Spinal cord (tissue), 10 donors: ENCODE results near the gene DHDDS. TPM values are rescaled to one million over a fixed set of nuclear protein-coding genes. Genes with fewer than 3 reads are reported as not detected.
A peak's percentile ranks its signal among the peaks of the same experiment; 100 is the strongest.

Source experiments
- DNase-seq, 6 donors: peaks; one replicate each; pipeline versions ENCODE4 v3.0.0 to v3.0.0-alpha.2; 2013 to 2015; ENCODE audit warnings: low spot score in 6 of 6, low read depth in 4 of 6
- H3K27ac ChIP-seq: one replicate; pipeline ENCODE4 v1.5.1; 2013; ENCODE audit warnings: low read depth, low read length, control low read depth
- H3K27me3 ChIP-seq: one replicate; pipeline ENCODE4 v1.6.1; 2013; ENCODE audit warnings: low read length; ENCODE audit not compliant: control insufficient read depth, insufficient read depth
- H3K36me3 ChIP-seq: one replicate; pipeline ENCODE4 v1.6.1; 2013; ENCODE audit warnings: low read length; ENCODE audit not compliant: control insufficient read depth, insufficient read depth
- H3K4me1 ChIP-seq: one replicate; pipeline ENCODE4 v1.6.1; 2013; ENCODE audit warnings: low read length; ENCODE audit not compliant: control insufficient read depth, insufficient read depth
- H3K4me3 ChIP-seq: one replicate; pipeline ENCODE4 v1.5.1; 2013; ENCODE audit warnings: low read depth, low read length, control low read depth
- H3K9me3 ChIP-seq: one replicate; pipeline ENCODE4 v1.6.1; 2013; ENCODE audit warnings: low read length; ENCODE audit not compliant: control insufficient read depth, insufficient read depth
- WGBS: methylation state at CpG from one replicate; pipeline ENCODE4 v1.1.5; 2013; ENCODE audit warnings: missing lambda C conversion rate; ENCODE audit not compliant: insufficient coverage; 5-methylcytosine and 5-hydroxymethylcytosine counted together
- polyA plus RNA-seq, 2 donors: library from polyadenylated mRNA; unstranded; fragments of 120-200 nt; gene quantifications; one replicate each; pipeline ENCODE4 v1.2.1, GENCODE V29; 2013; ENCODE audit not compliant: insufficient read length in 2 of 2
- total RNA-seq, 2 donors: library from RNA; depleted of rRNA in 1 of 2; stranded (reverse); fragments of 120-200 nt in 1 of 2; fragments of >200 nt in 1 of 2; gene quantifications; one replicate each; pipeline versions ENCODE4 v1.2.3 to v1.2.4, GENCODE V29; 2013 to 2014
- donor health status: healthy.

Gene DHDDS
- total and polyA plus RNA-seq, 4 donors = 28.1 to 48.3 (median 36.4) TPM

GRCh38 chr1:26472901-26473845, 41.1 kb downstream of the DHDDS start:
- Histone ChIP-seq H3K4me1 (peaks cover 29% of the 10 kb centered on the region), H3K36me3 (peaks cover 11% of the 10 kb centered on the region), H3K9me3 (no peaks in the 10 kb centered on the region), H3K4me3 (peak overlapping the region; percentile 71), H3K27ac (peak overlapping the region; percentile 93), H3K27me3 (no peaks in the 10 kb centered on the region)
- WGBS = under 1% methylated on average over 53 of the region's 71 CpGs
- DNase-seq = peak; percentile 78 to 98 (median 92)

GRCh38 chr1:26474818-26475217, 42.7 kb downstream of the DHDDS start:
- no peaks in the 10 kb centered on the region for H3K9me3 ChIP-seq
- no peaks in the 10 kb centered on the region for H3K27me3 ChIP-seq
- H3K4me3 ChIP-seq = no peak overlapping the region
- WGBS = no CpG with 5 or more reads among the region's 1 CpG
- DNase-seq = no peak
- peaks cover 17% of the 10 kb centered on the region for H3K36me3 ChIP-seq
- peaks cover 24% of the 10 kb centered on the region for H3K4me1 ChIP-seq
- H3K27ac ChIP-seq = no peak overlapping the region

- Histone ChIP-seq H3K9me3 (no peaks in the 10 kb centered on the region), H3K4me3 (no peak overlapping the region), H3K4me1 (peaks cover 13% of the 10 kb centered on the region), H3K27ac (no peak overlapping the region), H3K36me3 (peaks cover 23% of the 10 kb centered on the region), H3K27me3 (no peaks in the 10 kb centered on the region)
- no peak for DNase-seq
- WGBS = 50% methylated on average over 1 of the region's 3 CpGs
Measured at GRCh38 chr1:26475989-26476388, 43.9 kb downstream of the DHDDS start.

GRCh38 chr1:26476958-26477357, 44.8 kb downstream of the DHDDS start:
- 100% methylated on average over 2 of the region's 4 CpGs for WGBS
- Histone ChIP-seq H3K9me3 (no peaks in the 10 kb centered on the region), H3K4me1 (peaks cover 4% of the 10 kb centered on the region), H3K36me3 (peaks cover 23% of the 10 kb centered on the region), H3K27me3 (no peaks in the 10 kb centered on the region), H3K4me3 (no peak overlapping the region), H3K27ac (no peak overlapping the region)
- no peak for DNase-seq

- peak in 1 of 6 donors; percentile 9 for DNase-seq
- Histone ChIP-seq H3K36me3 (peaks cover 23% of the 10 kb centered on the region), H3K27me3 (no peaks in the 10 kb centered on the region), H3K4me1 (peaks cover 3% of the 10 kb centered on the region), H3K9me3 (no peaks in the 10 kb centered on the region), H3K4me3 (no peak overlapping the region), H3K27ac (no peak overlapping the region)
- WGBS = 65% methylated on average over 4 of the region's 8 CpGs
Measured at GRCh38 chr1:26477446-26478152, 45.5 kb downstream of the DHDDS start.

- Histone ChIP-seq H3K36me3 (peaks cover 23% of the 10 kb centered on the region), H3K9me3 (no peaks in the 10 kb centered on the region), H3K27me3 (no peaks in the 10 kb centered on the region), H3K4me1 (peaks cover 3% of the 10 kb centered on the region), H3K4me3 (no peak overlapping the region), H3K27ac (no peak overlapping the region)
- DNase-seq = no peak
- no CpG with 5 or more reads among the region's 3 CpGs for WGBS
Measured at GRCh38 chr1:26478159-26478558, 46.0 kb downstream of the DHDDS start.

GRCh38 chr1:26478988-26479387, 46.9 kb downstream of the DHDDS start:
- H3K36me3 ChIP-seq = peaks cover 21% of the 10 kb centered on the region
- no peak overlapping the region for H3K27ac ChIP-seq
- no peak overlapping the region for H3K4me3 ChIP-seq

GRCh38 chr1:26482921-26483320, 50.8 kb downstream of the DHDDS start:
- H3K4me1 ChIP-seq = no peaks in the 10 kb centered on the region
- peaks cover 17% of the 10 kb centered on the region for H3K36me3 ChIP-seq
- DNase-seq = no peak
- WGBS = 85% methylated on average over 2 of the region's 2 CpGs
- H3K27me3 ChIP-seq = no peaks in the 10 kb centered on the region
- no peak overlapping the region for H3K27ac ChIP-seq
- H3K9me3 ChIP-seq = no peaks in the 10 kb centered on the region
- H3K4me3 ChIP-seq = no peak overlapping the region

More at GRCh38 chr1:26478988-26479387, 46.9 kb downstream of the DHDDS start:
- 100% methylated on average over 2 of the region's 6 CpGs for WGBS
- H3K4me1 ChIP-seq = peaks cover under 1% of the 10 kb centered on the region
- DNase-seq = no peak
- H3K27me3 ChIP-seq = no peaks in the 10 kb centered on the region
- no peaks in the 10 kb centered on the region for H3K9me3 ChIP-seq

- Histone ChIP-seq H3K27ac (no peak overlapping the region), H3K4me1 (no peaks in the 10 kb centered on the region), H3K4me3 (no peak overlapping the region), H3K27me3 (no peaks in the 10 kb centered on the region), H3K36me3 (peaks cover 13% of the 10 kb centered on the region), H3K9me3 (no peaks in the 10 kb centered on the region)
- WGBS = no CpG with 5 or more reads among the region's 2 CpGs
- no peak for DNase-seq
Measured at GRCh38 chr1:26483980-26484379, 51.9 kb downstream of the DHDDS start.
